ENCODE results near the gene TRIM14. TPM values are rescaled to one million over a fixed set of nuclear protein-coding genes. Genes with fewer than 3 reads are reported as not detected.

Gene TRIM14
- total RNA-seq = 10 to 100 TPM; 22.6 to 34.6 (median 27.3) TPM
- long read RNA-seq, full-length matches to known transcripts = 5 of 9 reads
- long read RNA-seq, partial matches to known transcripts = 1 of 9 reads
- long read RNA-seq, other reads (novel, unspliced or antisense) = 3 of 9 reads

GRCh38 chr9:98118640-98119601 is at the start of gene TRIM14:
Gene TRIM14, minus strand, starts transcription at chr9:98119222. Its CDS starts 34 bp downstream, at chr9:98119188.
- peak within 1 kb of the TSS; percentile 87 to 92 (median 88) for H3K27ac ChIP-seq
- H3K4me3 ChIP-seq = peak within 1 kb of the TSS; percentile 84 to 88 (median 86)
- intact Hi-C loops (cut with DNase I) = no loop called here
- H3K9me3 ChIP-seq = no peaks in the 10 kb centered on the region
- TF ChIP-seq POLR2A (IDR thresholded peaks at IDR 0.05) = peak; percentile 43
- peak; percentile 12 to 27 (median 22) for TF ChIP-seq CTCF (IDR thresholded peaks at IDR 0.05)
- 0% methylated on average over 4 of the region's 71 CpGs for WGBS (ENCODE audit: insufficient coverage, low coverage, low lambda C conversion rate, missing lambda C conversion rate)
- H3K4me1 ChIP-seq = peaks cover 0 to 16% (median 0%) of the 10 kb centered on the region in 4 donors
- ATAC-seq = peak; percentile 86 to 91 (median 88)
- H3K36me3 ChIP-seq = no peaks in the 10 kb centered on the region
- H3K27me3 ChIP-seq = no peaks in the 10 kb centered on the region
- DNase-seq = peak; percentile 83 to 89 (median 89)

- no peak for TF ChIP-seq CTCF (IDR thresholded peaks at IDR 0.05)
- Histone ChIP-seq H3K27me3 (no peaks in the 10 kb centered on the region), H3K9me3 (no peaks in the 10 kb centered on the region), H3K27ac (no peak overlapping the region), H3K36me3 (no peaks in the 10 kb centered on the region), H3K4me3 (no peak overlapping the region), H3K4me1 (no peaks in the 10 kb centered on the region)
- DNase-seq (no peak), ATAC-seq (no peak)
- 88% methylated on average over 3 of the region's 3 CpGs for WGBS (ENCODE audit: insufficient coverage, low coverage, low lambda C conversion rate, missing lambda C conversion rate)
- intact Hi-C loops (cut with DNase I) = no loop called here
Measured at GRCh38 chr9:98168153-98168780, 49.2 kb upstream of the TRIM14 start.

- ATAC-seq = peak in 2 of 4 donors; percentile 18 to 47
- WGBS (ENCODE audit: insufficient coverage, low coverage, low lambda C conversion rate, missing lambda C conversion rate) = 67% methylated on average over 4 of the region's 7 CpGs
- no peak for DNase-seq
Measured at GRCh38 chr9:98164912-98165311, 45.9 kb upstream of the TRIM14 start.

GRCh38 chr9:98162613-98163012 is 43.6 kb upstream of the TRIM14 start:
- Histone ChIP-seq H3K27me3 (no peaks in the 10 kb centered on the region), H3K27ac (no peak overlapping the region), H3K9me3 (no peaks in the 10 kb centered on the region), H3K4me1 (peaks cover 0 to 15% (median 6%) of the 10 kb centered on the region in 4 donors), H3K36me3 (no peaks in the 10 kb centered on the region), H3K4me3 (no peak overlapping the region)
- ATAC-seq (no peak), DNase-seq (no peak)
- TF ChIP-seq POLR2A (IDR thresholded peaks at IDR 0.05) (no peak), CTCF (IDR thresholded peaks at IDR 0.05) (no peak)
- intact Hi-C loops (cut with DNase I) = no loop called here
- 87% methylated on average over 9 of the region's 12 CpGs for WGBS (ENCODE audit: insufficient coverage, low coverage, low lambda C conversion rate, missing lambda C conversion rate)

More at GRCh38 chr9:98164912-98165311, 45.9 kb upstream of the TRIM14 start:
- Histone ChIP-seq H3K9me3 (no peaks in the 10 kb centered on the region), H3K36me3 (no peaks in the 10 kb centered on the region), H3K4me3 (no peak overlapping the region), H3K27me3 (no peaks in the 10 kb centered on the region), H3K27ac (no peak overlapping the region), H3K4me1 (no peaks in the 10 kb centered on the region)
- intact Hi-C loops (cut with DNase I) = no loop called here
- no peak for TF ChIP-seq POLR2A (IDR thresholded peaks at IDR 0.05)
- TF ChIP-seq CTCF (IDR thresholded peaks at IDR 0.05) = no peak

Data from right lobe of liver (tissue), 6 donors.